Prostate gland (tissue), 2 donors: ENCODE measurements around the gene DTX2.
"Not testable (repeated sequence)": the region's sequence is repeated elsewhere in the genome, so short reads cannot be mapped to it uniquely, and the experiment has no call there.

ENCODE experiments used
- CTCF ChIP-seq, 4 experiments: fragments of 200-600 bp in 2 of 4; fragments of 450-650 bp in 2 of 4; sonication (generic) in 2 of 4; IDR thresholded peaks; 1 replicate in 3 of 4; 2 replicates in 1 of 4; pipeline ENCODE4 v1.5.1; 2016 to 2019; ENCODE audit warnings: antibody characterized with exemption in 4 of 4, mild to moderate bottlenecking in 2 of 4, moderate library complexity in 2 of 4
- POLR2A ChIP-seq: fragments of 450-650 bp; IDR thresholded peaks from one replicate; pipeline ENCODE4 v1.6.1; 2016; ENCODE audit warnings: antibody characterized with exemption, mild to moderate bottlenecking
- POLR2AphosphoS5 ChIP-seq: sonication (generic); formaldehyde crosslinking; IDR thresholded peaks from one replicate; pipeline ENCODE4 v1.6.1; 2017; ENCODE audit warnings: antibody characterized with exemption

- TF ChIP-seq POLR2A; POLR2AphosphoS5; CTCF (IDR thresholded peaks at IDR 0.05): not testable (repeated sequence)
Measured at GRCh38 chr7:76476280-76476679, 14.8 kb downstream of the DTX2 start.
